ENCODE measurements around the gene SMYD4.
"Not testable (repeated sequence)": the region's sequence is repeated elsewhere in the genome, so short reads cannot be mapped to it uniquely, and the experiment has no call there.

The SMYD4 gene

DNA sequence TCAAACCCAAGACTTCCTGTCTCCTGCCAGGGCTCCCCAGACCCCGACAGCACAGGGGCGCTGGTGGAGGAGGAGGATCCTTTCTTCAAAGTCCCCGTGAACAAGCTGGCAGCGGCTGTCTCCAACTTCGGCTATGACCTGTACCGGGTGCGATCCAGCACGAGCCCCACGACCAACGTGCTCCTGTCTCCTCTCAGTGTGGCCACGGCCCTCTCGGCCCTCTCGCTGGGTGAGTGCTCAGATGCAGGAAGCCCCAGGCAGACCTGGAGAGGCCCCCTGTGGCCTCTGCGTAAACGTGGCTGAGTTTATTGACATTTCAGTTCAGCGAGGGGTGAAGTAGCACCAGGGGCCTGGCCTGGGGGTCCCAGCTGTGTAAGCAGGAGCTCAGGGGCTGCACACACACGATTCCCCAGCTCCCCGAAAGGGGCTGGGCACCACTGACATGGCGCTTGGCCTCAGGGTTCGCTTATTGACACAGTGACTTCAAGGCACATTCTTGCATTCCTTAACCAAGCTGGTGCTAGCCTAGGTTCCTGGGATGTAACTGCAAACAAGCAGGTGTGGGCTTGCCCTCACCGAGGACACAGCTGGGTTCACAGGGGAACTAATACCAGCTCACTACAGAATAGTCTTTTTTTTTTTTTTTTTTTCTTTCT is 59.8 kb downstream of the SMYD4 start:
- TF ChIP-seq, protein P1, sequence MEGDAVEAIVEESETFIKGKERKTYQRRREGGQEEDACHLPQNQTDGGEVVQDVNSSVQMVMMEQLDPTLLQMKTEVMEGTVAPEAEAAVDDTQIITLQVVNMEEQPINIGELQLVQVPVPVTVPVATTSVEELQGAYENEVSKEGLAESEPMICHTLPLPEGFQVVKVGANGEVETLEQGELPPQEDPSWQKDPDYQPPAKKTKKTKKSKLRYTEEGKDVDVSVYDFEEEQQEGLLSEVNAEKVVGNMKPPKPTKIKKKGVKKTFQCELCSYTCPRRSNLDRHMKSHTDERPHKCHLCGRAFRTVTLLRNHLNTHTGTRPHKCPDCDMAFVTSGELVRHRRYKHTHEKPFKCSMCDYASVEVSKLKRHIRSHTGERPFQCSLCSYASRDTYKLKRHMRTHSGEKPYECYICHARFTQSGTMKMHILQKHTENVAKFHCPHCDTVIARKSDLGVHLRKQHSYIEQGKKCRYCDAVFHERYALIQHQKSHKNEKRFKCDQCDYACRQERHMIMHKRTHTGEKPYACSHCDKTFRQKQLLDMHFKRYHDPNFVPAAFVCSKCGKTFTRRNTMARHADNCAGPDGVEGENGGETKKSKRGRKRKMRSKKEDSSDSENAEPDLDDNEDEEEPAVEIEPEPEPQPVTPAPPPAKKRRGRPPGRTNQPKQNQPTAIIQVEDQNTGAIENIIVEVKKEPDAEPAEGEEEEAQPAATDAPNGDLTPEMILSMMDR (IDR thresholded peaks at IDR 0.05; ENCODE audit: extremely low read depth, missing control alignments), result no peak
- no peak for DNase-seq (ENCODE audit: low spot score)

DNA sequence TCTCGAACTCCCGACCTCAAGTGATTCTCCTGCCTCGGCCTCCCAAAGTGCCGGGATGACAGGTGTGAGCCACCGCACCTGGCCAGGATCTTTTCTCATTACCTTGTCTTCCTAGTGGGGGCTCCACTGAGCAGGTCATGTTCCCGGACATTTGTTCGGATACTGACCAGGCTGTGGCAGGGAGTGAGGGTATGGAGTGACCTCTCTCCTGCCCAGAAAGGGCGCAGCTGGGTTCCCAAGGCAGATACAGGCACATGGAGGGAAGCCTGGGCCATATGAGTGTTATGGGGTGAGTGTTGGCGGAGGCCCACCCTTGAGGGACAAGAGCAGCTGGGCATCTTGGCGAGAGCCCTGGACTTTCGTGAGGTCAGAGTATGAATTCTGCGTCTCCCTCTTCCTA is 62.3 kb downstream of the SMYD4 start:
- DNase-seq (ENCODE audit: low spot score), result no peak

DNA sequence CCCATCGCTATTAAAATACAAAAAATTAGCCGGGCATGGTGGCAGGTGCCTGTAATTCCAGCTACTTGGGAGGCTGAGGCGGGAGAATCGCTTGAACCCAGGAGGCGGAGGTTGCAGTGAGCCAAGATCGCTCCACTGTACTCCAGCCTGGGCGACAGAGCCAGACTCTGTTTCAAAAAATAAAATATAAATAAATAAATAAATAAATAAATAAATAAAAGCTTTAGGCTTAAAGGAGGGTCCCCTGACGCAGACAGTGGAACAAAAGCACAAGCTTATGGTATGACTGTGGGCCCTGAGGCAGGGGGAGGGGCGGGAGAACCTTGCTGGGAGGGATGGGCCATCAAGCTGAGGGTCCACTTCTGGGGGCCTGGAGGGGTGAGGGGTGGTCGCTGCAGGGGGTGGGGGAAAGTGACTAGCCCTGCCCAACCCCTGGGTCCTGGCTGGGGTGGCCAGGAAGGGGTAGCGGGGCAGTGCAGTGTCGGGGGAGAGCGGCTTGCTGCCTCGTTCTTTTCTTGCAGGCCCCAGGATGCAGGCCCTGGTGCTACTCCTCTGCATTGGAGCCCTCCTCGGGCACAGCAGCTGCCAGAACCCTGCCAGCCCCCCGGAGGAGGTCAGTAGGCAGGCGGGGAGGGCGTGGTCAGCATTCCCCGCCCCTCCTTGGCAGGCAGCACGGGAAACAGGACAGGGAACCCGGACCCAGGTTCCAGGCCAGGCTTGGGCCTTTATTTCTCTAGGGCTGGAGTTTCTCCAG is 63.1 kb downstream of the SMYD4 start:
- DNase-seq (ENCODE audit: low spot score), result no peak
- TF ChIP-seq, protein P1 (IDR thresholded peaks at IDR 0.05; ENCODE audit: extremely low read depth, missing control alignments), result no peak

More for the DNA sequence above, 62.3 kb downstream of the SMYD4 start:
- TF ChIP-seq, protein P1 (IDR thresholded peaks at IDR 0.05; ENCODE audit: extremely low read depth, missing control alignments), result no peak

DNA sequence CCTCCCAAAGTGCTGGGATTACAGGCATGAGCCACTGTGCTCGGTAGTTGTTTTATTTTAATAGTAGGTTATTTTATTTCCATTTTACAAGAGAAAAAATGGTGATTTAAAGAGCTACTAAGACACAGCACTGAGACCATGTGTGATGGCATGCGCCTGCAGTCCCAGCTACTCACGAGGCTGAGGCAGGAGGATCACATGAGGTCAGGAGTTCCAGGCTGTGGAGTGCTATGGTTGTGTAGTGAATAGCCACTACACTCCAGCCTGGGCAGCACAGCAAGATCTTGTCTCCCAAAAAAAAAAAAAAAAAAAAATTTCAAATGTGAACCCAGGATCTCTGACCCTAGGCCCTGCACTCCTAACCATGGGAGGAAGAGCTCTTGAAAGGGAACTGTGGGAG is 64.1 kb downstream of the SMYD4 start:
- TF ChIP-seq, protein P1 (IDR thresholded peaks at IDR 0.05; ENCODE audit: extremely low read depth, missing control alignments), result no peak

DNA sequence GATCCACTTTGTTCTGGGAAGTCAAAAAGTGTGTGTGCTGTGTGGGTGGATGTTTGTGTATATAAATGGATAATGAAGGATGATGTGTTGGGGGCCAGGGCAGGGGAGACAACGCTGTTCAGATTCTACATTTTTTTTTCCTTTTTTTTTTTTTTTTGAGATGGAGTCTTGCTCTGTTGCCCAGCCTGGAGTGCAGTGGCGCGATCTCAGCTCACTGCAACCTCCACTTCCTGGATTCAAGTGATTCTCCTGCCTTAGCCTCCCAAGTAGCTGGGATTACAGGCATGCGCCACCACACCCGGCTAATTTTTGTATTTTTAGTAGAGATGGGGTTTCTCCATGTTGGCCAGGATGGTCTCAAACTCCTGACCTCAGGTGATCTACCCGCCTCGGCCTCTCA is 65.0 kb downstream of the SMYD4 start:
- DNase-seq (ENCODE audit: low spot score), result not testable (repeated sequence)

More for the DNA sequence above, 64.1 kb downstream of the SMYD4 start:
- DNase-seq (ENCODE audit: low spot score), result no peak

DNA sequence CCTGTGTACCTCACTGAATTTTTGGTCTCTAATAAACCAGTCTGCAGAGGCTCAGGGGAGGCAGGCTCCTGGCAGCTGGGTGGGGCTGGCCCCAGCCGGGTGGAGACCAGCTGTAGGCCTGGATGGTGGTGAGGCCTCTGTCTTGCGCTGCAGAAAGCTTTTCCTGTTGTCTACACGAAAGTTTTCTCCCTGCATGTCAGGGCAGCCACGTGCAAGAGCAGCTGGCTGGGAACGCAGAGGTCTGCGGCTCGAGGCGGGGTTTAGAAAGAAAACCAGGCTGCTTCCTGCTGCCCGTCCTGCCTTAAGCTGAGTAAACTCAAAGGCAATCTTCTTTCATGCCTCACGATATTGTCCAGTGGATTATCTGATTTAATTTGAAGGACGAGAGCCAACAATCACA is 65.4 kb downstream of the SMYD4 start:
- TF ChIP-seq, protein P1 (IDR thresholded peaks at IDR 0.05; ENCODE audit: extremely low read depth, missing control alignments), result no peak
- no peak for DNase-seq (ENCODE audit: low spot score)

DNA sequence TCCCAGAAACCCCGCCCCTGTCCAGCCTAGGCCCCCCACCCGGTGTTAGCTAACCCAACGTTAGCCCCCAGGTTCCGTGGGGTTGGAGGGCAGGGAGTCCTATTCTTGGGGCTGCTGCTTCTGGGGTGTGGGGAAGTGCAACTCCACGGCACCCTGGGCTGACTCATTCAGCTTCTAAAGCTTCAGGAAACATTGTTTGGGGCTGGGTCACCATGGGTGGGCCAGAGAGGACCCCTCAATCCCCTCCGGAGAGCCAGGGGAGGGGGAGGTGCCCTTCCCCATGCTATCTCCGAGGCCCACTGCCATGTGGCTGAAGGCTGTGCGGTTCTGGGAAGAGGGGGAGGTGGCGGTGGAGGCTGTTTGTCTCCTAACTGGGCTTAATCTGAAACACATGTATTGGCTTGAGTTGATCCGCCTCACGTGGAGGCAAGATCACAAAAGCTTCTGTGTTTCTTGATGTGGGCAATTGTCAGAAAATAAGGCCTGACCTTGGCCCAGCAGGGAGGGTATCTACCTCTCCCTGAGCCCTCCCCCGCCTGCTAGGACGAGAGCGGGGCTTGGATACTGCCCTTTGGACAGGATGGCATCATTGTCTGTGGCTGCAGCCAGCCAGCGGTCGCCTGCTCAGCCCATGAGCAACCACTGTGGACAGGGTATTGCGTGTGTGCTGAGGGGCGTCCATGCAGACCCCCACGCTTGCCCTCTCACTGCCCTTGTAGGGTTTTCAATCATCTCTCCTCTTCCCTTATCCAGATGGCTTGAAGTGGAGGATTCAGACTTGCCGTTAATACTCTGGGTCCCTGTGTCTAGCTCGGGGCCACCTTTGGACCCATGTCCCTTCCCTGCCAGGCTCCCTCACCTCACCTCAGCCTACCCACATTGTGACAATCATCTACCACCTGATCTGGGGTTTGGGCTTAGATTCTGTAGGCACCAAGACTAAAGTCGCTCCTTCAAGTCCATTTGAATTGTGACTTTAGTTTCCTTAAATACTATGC is 66.5 kb downstream of the SMYD4 start:
- TF ChIP-seq, protein P1 (IDR thresholded peaks at IDR 0.05; ENCODE audit: extremely low read depth, missing control alignments), result no peak
- no peak for DNase-seq (ENCODE audit: low spot score)

Data from GM20000 (cell line).